ENCODE measurements around the gene PRKAG2.

DNA sequence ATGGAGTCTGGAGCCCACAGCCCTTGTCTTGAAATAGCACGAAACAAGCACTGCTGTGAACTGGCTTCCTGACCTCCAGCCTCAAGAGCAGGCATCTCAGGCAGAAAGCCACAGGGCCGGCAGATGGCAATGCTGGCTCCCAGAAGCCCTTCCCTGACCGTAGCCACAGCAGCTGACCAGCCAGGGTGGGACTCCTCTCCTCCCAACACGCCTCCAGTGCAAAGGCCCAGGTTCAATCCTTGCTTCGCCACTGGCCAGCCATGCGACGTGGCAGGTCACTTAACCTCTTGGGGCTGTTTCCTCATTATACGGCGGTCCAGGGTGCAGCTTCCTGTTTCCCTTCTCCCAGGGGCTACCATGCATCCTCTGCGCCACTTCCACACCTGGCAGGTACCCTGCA is 12.8 kb downstream of the PRKAG2 start:
- TF ChIP-seq, protein P1, sequence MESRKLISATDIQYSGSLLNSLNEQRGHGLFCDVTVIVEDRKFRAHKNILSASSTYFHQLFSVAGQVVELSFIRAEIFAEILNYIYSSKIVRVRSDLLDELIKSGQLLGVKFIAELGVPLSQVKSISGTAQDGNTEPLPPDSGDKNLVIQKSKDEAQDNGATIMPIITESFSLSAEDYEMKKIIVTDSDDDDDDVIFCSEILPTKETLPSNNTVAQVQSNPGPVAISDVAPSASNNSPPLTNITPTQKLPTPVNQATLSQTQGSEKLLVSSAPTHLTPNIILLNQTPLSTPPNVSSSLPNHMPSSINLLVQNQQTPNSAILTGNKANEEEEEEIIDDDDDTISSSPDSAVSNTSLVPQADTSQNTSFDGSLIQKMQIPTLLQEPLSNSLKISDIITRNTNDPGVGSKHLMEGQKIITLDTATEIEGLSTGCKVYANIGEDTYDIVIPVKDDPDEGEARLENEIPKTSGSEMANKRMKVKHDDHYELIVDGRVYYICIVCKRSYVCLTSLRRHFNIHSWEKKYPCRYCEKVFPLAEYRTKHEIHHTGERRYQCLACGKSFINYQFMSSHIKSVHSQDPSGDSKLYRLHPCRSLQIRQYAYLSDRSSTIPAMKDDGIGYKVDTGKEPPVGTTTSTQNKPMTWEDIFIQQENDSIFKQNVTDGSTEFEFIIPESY (CRISPR knock-in tag; IDR thresholded peaks at IDR 0.05) = no peak
- TF ChIP-seq, protein P2, sequence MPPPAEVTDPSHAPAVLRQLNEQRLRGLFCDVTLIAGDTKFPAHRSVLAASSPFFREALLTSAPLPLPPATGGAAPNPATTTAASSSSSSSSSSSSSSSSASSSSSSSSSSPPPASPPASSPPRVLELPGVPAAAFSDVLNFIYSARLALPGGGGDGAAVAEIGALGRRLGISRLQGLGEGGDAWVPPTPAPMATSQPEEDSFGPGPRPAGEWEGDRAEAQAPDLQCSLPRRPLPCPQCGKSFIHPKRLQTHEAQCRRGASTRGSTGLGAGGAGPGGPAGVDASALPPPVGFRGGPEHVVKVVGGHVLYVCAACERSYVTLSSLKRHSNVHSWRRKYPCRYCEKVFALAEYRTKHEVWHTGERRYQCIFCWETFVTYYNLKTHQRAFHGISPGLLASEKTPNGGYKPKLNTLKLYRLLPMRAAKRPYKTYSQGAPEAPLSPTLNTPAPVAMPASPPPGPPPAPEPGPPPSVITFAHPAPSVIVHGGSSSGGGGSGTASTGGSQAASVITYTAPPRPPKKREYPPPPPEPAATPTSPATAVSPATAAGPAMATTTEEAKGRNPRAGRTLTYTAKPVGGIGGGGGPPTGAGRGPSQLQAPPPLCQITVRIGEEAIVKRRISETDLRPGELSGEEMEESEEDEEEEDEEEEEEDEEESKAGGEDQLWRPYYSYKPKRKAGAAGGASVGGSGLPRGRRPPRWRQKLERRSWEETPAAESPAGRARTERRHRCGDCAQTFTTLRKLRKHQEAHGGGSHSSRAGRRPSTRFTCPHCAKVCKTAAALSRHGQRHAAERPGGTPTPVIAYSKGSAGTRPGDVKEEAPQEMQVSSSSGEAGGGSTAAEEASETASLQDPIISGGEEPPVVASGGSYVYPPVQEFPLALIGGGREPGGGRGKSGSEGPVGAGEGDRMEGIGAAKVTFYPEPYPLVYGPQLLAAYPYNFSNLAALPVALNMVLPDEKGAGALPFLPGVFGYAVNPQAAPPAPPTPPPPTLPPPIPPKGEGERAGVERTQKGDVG (CRISPR knock-in tag; IDR thresholded peaks at IDR 0.05; ENCODE audit: borderline replicate concordance) = no peak
- TF ChIP-seq CCDC6 (CRISPR knock-in tag; IDR thresholded peaks at IDR 0.05) = no peak
